Thoracic aorta (tissue), 2 donors: ENCODE data around the gene SLC23A2. TPM values are rescaled to one million over a fixed set of nuclear protein-coding genes. Genes with fewer than 3 reads are reported as not detected.

Experiments
- ATAC-seq: fragments of 150-250 bp; one replicate; pipeline ENCODE4 v1.8.0; 2017; ENCODE audit warnings: low read depth; ENCODE audit not compliant: insufficient number of reproducible peaks, low FRiP score
- DNase-seq: peaks from one replicate; pipeline ENCODE4 v3.0.0-alpha.2; 2020; ENCODE audit warnings: low spot score
- H3K27ac ChIP-seq, 2 donors: fragments of 200-600 bp; sonication (generic); 1 replicate in 1 of 2; 2 replicates in 1 of 2; pipeline ENCODE4 v1.5.1; 2016; ENCODE audit warnings: mild to moderate bottlenecking in 2 of 2, moderate library complexity in 2 of 2
- H3K27me3 ChIP-seq: fragments of 200-600 bp; sonication (generic); replicated peaks from 2 replicates; pipeline ENCODE4 v1.6.0; 2016; ENCODE audit warnings: mild to moderate bottlenecking; ENCODE audit not compliant: insufficient read depth
- H3K36me3 ChIP-seq: fragments of 200-600 bp; sonication (generic); one replicate; pipeline ENCODE4 v1.5.1; 2016
- H3K4me1 ChIP-seq, 2 donors: fragments of 200-600 bp; sonication (generic); 1 replicate in 1 of 2; 2 replicates in 1 of 2; pipeline versions ENCODE4 v1.5.1 to v1.6.0; 2016; ENCODE audit warnings: low read depth in 2 of 2, mild to moderate bottlenecking in 1 of 2; ENCODE audit not compliant: control insufficient read depth in 1 of 2
- H3K4me3 ChIP-seq: fragments of 200-600 bp; sonication (generic); 2 replicates; pipeline ENCODE4 v1.5.1; 2016; ENCODE audit warnings: mild to moderate bottlenecking
- H3K9me3 ChIP-seq: fragments of 200-600 bp; sonication (generic); 2 replicates; pipeline ENCODE4 v1.5.1; 2016
- total RNA-seq, 2 donors: library from RNA; depleted of rRNA; stranded (reverse); fragments of >200 nt; gene quantifications; one replicate each; pipeline versions ENCODE4 v1.1.0 to v1.2.3, GENCODE V29; 2016
- TF ChIP-seq, protein P1 (sequence below): fragments of 200-600 bp; sonication (generic); IDR thresholded peaks from one replicate; pipeline ENCODE4 v1.5.1; 2019; ENCODE audit warnings: antibody characterized with exemption

Gene SLC23A2
- total RNA-seq, 2 donors from 2014 or later = 32.1 to 51.9 TPM

DNA sequence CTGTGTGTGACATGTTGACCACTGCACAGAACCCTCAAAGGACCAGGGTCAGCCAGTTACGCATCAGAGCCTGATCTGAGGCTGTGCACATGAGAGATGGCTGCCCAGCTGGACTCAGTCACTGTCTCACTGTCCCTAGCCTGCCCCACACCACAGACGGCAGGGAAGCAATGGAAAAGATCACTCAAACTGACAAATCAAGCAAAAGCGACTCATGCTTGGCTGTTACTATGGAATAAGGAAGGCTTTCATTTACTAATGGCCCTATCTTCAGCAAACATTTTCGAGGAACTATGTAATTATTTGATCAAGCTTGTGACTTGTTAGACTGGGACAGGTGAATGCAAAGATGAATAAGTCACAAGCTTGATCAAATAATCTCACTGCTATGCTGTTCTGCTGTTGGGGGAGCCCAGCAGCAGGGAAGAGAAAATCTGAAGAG, 137.0 kb downstream of the SLC23A2 start:
- Histone ChIP-seq H3K4me1 (no peaks in the 10 kb centered on the region), H3K27me3 (no peaks in the 10 kb centered on the region), H3K27ac (no peak overlapping the region), H3K36me3 (peaks cover 40% of the 10 kb centered on the region), H3K4me3 (no peak overlapping the region), H3K9me3 (no peaks in the 10 kb centered on the region)
- no peak for ATAC-seq
- TF ChIP-seq, protein P1, sequence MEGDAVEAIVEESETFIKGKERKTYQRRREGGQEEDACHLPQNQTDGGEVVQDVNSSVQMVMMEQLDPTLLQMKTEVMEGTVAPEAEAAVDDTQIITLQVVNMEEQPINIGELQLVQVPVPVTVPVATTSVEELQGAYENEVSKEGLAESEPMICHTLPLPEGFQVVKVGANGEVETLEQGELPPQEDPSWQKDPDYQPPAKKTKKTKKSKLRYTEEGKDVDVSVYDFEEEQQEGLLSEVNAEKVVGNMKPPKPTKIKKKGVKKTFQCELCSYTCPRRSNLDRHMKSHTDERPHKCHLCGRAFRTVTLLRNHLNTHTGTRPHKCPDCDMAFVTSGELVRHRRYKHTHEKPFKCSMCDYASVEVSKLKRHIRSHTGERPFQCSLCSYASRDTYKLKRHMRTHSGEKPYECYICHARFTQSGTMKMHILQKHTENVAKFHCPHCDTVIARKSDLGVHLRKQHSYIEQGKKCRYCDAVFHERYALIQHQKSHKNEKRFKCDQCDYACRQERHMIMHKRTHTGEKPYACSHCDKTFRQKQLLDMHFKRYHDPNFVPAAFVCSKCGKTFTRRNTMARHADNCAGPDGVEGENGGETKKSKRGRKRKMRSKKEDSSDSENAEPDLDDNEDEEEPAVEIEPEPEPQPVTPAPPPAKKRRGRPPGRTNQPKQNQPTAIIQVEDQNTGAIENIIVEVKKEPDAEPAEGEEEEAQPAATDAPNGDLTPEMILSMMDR = no peak
- DNase-seq = no peak

DNA sequence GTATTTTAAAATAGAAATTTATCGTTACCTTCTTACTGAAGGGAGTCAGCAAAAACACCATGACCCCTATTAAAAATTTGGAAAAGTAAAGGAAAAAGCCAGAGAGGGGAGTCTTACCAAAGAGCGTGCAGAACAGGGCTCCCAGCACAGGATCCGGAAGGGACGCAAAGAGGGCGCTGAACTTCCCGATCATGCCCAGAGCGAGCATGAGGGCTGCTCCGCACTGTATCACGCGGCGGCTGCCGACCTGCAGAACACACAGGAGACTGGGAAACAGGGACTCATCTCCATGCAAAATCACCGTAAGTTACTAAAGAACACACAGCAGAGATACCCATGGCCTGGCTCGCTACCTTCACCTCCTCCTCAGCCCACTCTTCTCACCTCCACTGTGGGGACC, 138.6 kb downstream of the SLC23A2 start:
- no peaks in the 10 kb centered on the region for H3K27me3 ChIP-seq
- no peak for DNase-seq
- no peak overlapping the region for H3K27ac ChIP-seq
- TF ChIP-seq, protein P1 = no peak
- no peaks in the 10 kb centered on the region for H3K4me1 ChIP-seq
- H3K36me3 ChIP-seq = peaks cover 48% of the 10 kb centered on the region
- H3K4me3 ChIP-seq = no peak overlapping the region
- ATAC-seq = no peak
- no peaks in the 10 kb centered on the region for H3K9me3 ChIP-seq

DNA sequence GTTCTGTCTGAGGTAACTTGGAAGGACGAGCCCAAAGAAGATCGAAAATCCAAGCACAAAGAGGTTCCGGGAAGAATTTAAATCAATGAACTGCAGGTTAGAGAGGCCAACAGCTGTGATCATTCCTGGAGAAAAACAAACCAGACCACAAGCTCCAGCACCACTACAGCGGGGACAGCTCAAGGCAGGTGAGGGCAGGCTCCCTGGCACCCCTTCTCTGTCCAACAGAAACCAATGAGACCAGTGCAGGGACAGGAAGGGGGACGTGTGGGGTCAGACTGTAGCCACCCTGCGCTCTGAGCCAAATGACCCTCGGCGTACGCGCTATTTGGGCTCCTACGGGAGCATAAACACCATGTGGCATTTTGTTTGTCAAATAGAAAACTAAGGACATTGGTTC, 139.3 kb downstream of the SLC23A2 start:
- H3K27ac ChIP-seq = no peak overlapping the region
- TF ChIP-seq, protein P1 = no peak
- DNase-seq (no peak), ATAC-seq (no peak)
- peaks cover 0 to 5% of the 10 kb centered on the region in 2 donors for H3K4me1 ChIP-seq
- peaks cover 48% of the 10 kb centered on the region for H3K36me3 ChIP-seq
- H3K9me3 ChIP-seq = no peaks in the 10 kb centered on the region
- no peaks in the 10 kb centered on the region for H3K27me3 ChIP-seq
- H3K4me3 ChIP-seq = no peak overlapping the region

DNA sequence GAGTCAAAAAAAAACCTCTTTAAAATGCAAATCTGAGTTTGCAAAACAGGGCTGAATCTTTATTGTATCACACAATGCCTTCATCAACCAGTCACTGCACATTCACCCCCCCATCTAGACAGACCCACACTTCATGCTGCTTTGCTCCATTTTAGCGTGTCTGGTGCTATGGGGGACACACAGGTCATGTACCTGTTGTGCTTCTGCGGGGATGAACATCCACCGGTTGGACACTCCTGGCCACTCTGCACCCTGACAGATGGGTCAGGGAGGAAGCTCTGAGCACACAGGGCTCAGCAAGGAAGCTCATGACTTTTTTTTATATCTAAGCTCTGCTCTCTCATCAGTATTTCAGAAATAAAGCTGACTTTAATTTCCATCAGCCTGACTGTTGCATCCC, 143.3 kb downstream of the SLC23A2 start:
- Histone ChIP-seq H3K4me1 (peaks cover 0 to 9% of the 10 kb centered on the region in 2 donors), H3K27ac (no peak overlapping the region), H3K4me3 (no peak overlapping the region), H3K9me3 (no peaks in the 10 kb centered on the region), H3K36me3 (peaks cover 32% of the 10 kb centered on the region), H3K27me3 (no peaks in the 10 kb centered on the region)
- TF ChIP-seq, protein P1 = no peak
- DNase-seq (no peak), ATAC-seq (no peak)

DNA sequence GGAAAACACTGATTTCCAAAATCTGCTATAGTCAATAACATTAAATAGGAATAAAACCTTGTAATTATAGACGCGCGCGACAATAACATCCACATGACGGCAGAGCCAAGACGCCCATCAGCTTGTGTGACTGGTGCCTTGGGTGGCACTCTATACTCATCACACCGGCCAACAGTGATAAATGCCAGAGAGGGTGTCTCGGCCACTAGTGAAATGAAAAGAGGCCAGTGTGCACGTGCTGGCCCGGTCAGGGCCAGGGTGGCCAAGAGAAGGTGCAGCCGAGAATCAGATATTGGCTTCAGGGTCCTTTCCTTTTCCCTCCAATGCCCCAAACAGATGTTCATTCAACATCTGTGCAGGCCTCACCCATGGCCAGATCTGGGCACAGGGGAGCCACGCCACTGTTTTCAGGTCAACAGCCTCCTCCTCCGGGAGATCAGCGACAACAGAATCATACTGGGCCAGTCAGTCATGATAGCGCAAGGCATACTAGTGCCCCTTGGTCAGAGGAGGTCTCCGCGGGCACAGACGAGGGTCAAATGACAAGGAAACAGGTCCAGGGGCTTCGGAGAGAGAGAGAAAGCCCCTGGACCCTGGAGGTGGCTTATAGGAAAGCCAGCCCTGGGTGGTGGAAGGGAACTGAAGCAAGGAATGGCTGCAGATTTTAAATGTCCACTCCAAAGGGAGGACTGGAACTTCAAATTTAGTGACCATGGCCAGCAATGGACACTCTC, 145.1 kb downstream of the SLC23A2 start:
- no peaks in the 10 kb centered on the region for H3K27me3 ChIP-seq
- TF ChIP-seq, protein P1 = no peak
- H3K9me3 ChIP-seq = no peaks in the 10 kb centered on the region

More for the DNA sequence above, 145.1 kb downstream of the SLC23A2 start:
- Histone ChIP-seq H3K4me1 (peaks cover 0 to 9% of the 10 kb centered on the region in 2 donors), H3K27ac (no peak overlapping the region), H3K36me3 (peaks cover 24% of the 10 kb centered on the region), H3K4me3 (no peak overlapping the region)
- no peak for DNase-seq
- no peak for ATAC-seq
